Astrocyte (in vitro differentiated cells and primary cell): ENCODE results near the gene L1CAM. TPM values are rescaled to one million over a fixed set of nuclear protein-coding genes. Genes with fewer than 3 reads are reported as not detected.
"Not testable (repeated sequence)": the region's sequence is repeated elsewhere in the genome, so short reads cannot be mapped to it uniquely, and the experiment has no call there.

ENCODE experiments used
- DNase-seq: peaks from one replicate; pipeline ENCODE4 v3.0.0-alpha.2; 2010; ENCODE audit warnings: low read depth
- FAIRE-seq: peaks from 2 replicates; lab custom pipeline; 2011; peaks lifted over from hg19 to GRCh38; lab: Jason Lieb, UNC
- H2AFZ ChIP-seq: 2 replicates; pipeline ENCODE4 v1.6.0; 2012; ENCODE audit warnings: low read depth, low read length, inconsistent platforms
- H3K27ac ChIP-seq: 2 replicates; pipeline ENCODE4 v1.5.1; 2011; ENCODE audit warnings: low read depth, low read length, inconsistent platforms
- H3K27me3 ChIP-seq: 2 replicates; pipeline ENCODE4 v1.6.0; 2011; ENCODE audit warnings: low read length, inconsistent platforms; ENCODE audit not compliant: insufficient read depth
- H3K36me3 ChIP-seq: 2 replicates; pipeline ENCODE4 v1.5.1; 2011; ENCODE audit warnings: low read length, inconsistent platforms; ENCODE audit not compliant: insufficient read depth
- H3K4me1 ChIP-seq: 2 replicates; pipeline ENCODE4 v1.5.1; 2011; ENCODE audit warnings: low read length, inconsistent platforms; ENCODE audit not compliant: insufficient read depth
- H3K4me2 ChIP-seq: 2 replicates; pipeline ENCODE4 v1.6.0; 2012; ENCODE audit warnings: low read length, inconsistent platforms
- H3K4me3 ChIP-seq: 2 replicates; pipeline ENCODE4 v1.5.1; 2011; ENCODE audit warnings: low read depth, mild to moderate bottlenecking, low read length, inconsistent platforms; ENCODE audit not compliant: insufficient read depth
- H3K79me2 ChIP-seq: 2 replicates; pipeline ENCODE4 v1.6.0; 2012; ENCODE audit warnings: mild to moderate bottlenecking, low read length, inconsistent platforms; ENCODE audit not compliant: insufficient read depth
- H3K9ac ChIP-seq: 2 replicates; pipeline ENCODE4 v1.6.0; 2012; ENCODE audit warnings: mild to moderate bottlenecking, low read length, inconsistent platforms
- H3K9me3 ChIP-seq: 2 replicates; pipeline ENCODE4 v1.5.1; 2012; ENCODE audit warnings: low read depth, mild to moderate bottlenecking, low read length, inconsistent platforms; ENCODE audit not compliant: insufficient read depth
- H4K20me1 ChIP-seq: 2 replicates; pipeline ENCODE4 v1.6.0; 2012; ENCODE audit warnings: low read length, inconsistent platforms; ENCODE audit not compliant: insufficient read depth
- H3K27ac Mint-ChIP-seq: one replicate; pipeline ENCODE4 v1.8.0; 2021; ENCODE audit warnings: mild to moderate bottlenecking, mixed read lengths; ENCODE audit not compliant: unreplicated experiment
- H3K27me3 Mint-ChIP-seq: one replicate; pipeline ENCODE4 v1.8.0; 2021; ENCODE audit warnings: low read depth, mixed read lengths; ENCODE audit not compliant: unreplicated experiment
- H3K36me3 Mint-ChIP-seq: one replicate; pipeline ENCODE4 v1.8.0; 2021; ENCODE audit warnings: low read depth, mixed read lengths; ENCODE audit not compliant: unreplicated experiment
- H3K4me1 Mint-ChIP-seq: one replicate; pipeline ENCODE4 v1.8.0; 2021; ENCODE audit warnings: low read depth, mixed read lengths; ENCODE audit not compliant: unreplicated experiment
- H3K4me3 Mint-ChIP-seq: one replicate; pipeline ENCODE4 v1.8.0; 2021; ENCODE audit warnings: mild to moderate bottlenecking, moderate library complexity, mixed read lengths; ENCODE audit not compliant: unreplicated experiment
- H3K9me3 Mint-ChIP-seq: one replicate; pipeline ENCODE4 v1.8.0; 2021; ENCODE audit warnings: mild to moderate bottlenecking, mixed read lengths; ENCODE audit not compliant: unreplicated experiment
- EZH2 ChIP-seq: IDR thresholded peaks from 2 replicates; pipeline ENCODE4 v1.6.1; 2012; ENCODE audit warnings: mild to moderate bottlenecking, low read length, inconsistent platforms; ENCODE audit not compliant: insufficient read depth
- total RNA-seq: library from RNA; stranded (reverse); gene quantifications from 2 replicates; pipeline ENCODE4 v1.2.1, GENCODE V29; 2021
- TF ChIP-seq, protein P1 (sequence below): IDR thresholded peaks from 2 replicates; pipeline ENCODE4 v1.5.1; 2011; ENCODE audit warnings: low read depth, mild to moderate bottlenecking, inconsistent platforms, low read length, moderate library complexity; ENCODE audit not compliant: insufficient read depth

L1CAM gene
- total RNA-seq, 1 donor from 2014 or later, result 347 TPM

DNA sequence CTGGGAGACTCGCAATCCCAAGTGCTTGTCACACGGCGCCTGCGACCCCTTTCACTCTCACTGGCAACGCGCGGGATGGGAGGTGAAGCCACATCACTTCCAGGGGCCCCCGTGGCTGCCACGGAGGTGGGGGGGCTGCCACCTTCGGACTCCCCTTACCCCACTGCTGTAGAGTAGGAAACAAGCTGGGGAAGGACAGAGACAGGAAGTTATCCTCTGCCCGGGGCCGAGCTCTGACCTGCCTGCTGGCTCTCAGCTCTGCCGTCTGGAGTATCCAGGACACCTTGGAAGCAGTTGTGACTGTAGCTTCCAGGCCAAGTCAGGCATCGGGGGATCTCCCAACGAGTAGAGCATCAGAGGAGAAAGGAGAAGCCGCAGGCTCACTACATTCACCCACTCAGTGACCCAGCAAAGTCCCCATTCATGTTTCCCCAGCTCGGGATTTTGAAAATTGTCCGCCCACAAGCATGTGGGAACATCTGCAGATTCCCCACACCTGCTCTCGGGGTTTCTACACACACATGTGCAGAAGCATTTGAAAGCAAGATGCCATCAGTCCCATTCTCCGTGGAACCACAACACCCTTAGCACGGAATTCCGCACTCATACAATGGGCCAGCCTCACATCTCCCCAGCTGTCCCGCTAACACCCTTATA lies 66.5 kb downstream of the L1CAM start:
- Histone ChIP-seq H3K4me1 (no peaks in the 10 kb centered on the region), H3K4me2 (peak overlapping the region; percentile 78), H3K27ac (no peak overlapping the region), H4K20me1 (no peaks in the 10 kb centered on the region), H2AFZ (peak overlapping the region; percentile 69), H3K9ac (no peak overlapping the region), H3K27me3 (no peaks in the 10 kb centered on the region), H3K4me3 (peak overlapping the region; percentile 28), H3K36me3 (no peaks in the 10 kb centered on the region), H3K9me3 (no peaks in the 10 kb centered on the region), H3K79me2 (no peaks in the 10 kb centered on the region)
- FAIRE-seq, result no peak
- H3K36me3 Mint-ChIP-seq, result peaks cover 3% of the 10 kb centered on the region
- TF ChIP-seq, protein P1, sequence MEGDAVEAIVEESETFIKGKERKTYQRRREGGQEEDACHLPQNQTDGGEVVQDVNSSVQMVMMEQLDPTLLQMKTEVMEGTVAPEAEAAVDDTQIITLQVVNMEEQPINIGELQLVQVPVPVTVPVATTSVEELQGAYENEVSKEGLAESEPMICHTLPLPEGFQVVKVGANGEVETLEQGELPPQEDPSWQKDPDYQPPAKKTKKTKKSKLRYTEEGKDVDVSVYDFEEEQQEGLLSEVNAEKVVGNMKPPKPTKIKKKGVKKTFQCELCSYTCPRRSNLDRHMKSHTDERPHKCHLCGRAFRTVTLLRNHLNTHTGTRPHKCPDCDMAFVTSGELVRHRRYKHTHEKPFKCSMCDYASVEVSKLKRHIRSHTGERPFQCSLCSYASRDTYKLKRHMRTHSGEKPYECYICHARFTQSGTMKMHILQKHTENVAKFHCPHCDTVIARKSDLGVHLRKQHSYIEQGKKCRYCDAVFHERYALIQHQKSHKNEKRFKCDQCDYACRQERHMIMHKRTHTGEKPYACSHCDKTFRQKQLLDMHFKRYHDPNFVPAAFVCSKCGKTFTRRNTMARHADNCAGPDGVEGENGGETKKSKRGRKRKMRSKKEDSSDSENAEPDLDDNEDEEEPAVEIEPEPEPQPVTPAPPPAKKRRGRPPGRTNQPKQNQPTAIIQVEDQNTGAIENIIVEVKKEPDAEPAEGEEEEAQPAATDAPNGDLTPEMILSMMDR, result no peak
- peak; percentile 14 for TF ChIP-seq EZH2
- H3K27me3 Mint-ChIP-seq, result peaks cover 5% of the 10 kb centered on the region
- no peaks in the 10 kb centered on the region for H3K9me3 Mint-ChIP-seq
- no peak for DNase-seq
- H3K4me1 Mint-ChIP-seq, result no peaks in the 10 kb centered on the region
- no peak overlapping the region for H3K27ac Mint-ChIP-seq
- no peak overlapping the region for H3K4me3 Mint-ChIP-seq

DNA sequence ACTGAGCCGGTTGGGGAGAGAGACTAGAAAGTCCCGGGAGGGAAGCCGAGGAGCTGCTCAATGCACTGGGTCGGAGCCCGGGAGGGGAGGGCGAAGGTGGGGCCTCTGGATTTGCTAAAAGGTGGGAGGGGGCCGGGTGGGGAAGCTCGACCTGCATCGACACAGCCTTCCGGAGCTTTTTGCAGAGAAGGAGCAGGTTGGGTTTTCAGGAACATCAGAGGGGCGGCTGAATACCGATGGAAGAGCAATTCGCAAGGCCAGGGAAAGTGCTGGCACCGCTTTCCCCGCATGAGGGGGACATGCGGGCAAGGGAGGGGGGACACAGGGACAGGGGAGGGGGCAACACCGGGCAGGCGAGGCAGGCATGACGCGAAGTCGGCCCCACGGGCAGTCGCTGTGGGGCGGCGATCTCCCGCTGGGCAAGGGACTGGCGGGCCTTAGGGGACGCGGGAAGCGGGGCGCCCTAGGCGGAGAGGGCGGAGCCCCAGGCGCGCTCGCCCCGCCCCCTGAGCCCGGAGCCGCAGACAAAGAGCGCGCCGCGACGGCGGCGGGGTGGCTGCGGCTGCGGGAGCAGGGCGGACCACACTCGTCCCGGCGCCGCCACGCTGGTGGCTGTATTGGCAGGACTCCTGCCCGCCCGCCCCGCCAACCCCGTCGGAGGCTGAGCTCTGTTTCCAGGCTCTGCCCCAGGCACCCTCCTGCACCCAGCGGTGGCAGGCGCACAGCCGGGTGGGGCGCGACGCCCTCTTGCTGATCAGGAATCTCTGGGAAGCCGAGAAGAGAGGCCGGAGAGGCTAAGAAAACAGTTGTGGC lies 67.2 kb downstream of the L1CAM start:
- H3K79me2 ChIP-seq, result no peaks in the 10 kb centered on the region
- H3K4me3 ChIP-seq, result peak overlapping the region; percentile 28
- DNase-seq (no peak), FAIRE-seq (no peak)
- Mint-ChIP-seq H3K36me3 (peaks cover 3% of the 10 kb centered on the region), H3K27me3 (no peaks in the 10 kb centered on the region), H3K4me3 (no peak overlapping the region), H3K9me3 (no peaks in the 10 kb centered on the region), H3K27ac (no peak overlapping the region), H3K4me1 (no peaks in the 10 kb centered on the region)
- no peak overlapping the region for H3K9ac ChIP-seq
- peak overlapping the region; percentile 78 for H3K4me2 ChIP-seq
- no peaks in the 10 kb centered on the region for H3K9me3 ChIP-seq
- no peaks in the 10 kb centered on the region for H3K36me3 ChIP-seq
- H4K20me1 ChIP-seq, result no peaks in the 10 kb centered on the region
- no peaks in the 10 kb centered on the region for H3K4me1 ChIP-seq
- H3K27me3 ChIP-seq, result no peaks in the 10 kb centered on the region
- TF ChIP-seq, protein P1, result no peak
- TF ChIP-seq EZH2, result peak; percentile 50
- no peak overlapping the region for H3K27ac ChIP-seq
- peak overlapping the region; percentile 69 for H2AFZ ChIP-seq

DNA sequence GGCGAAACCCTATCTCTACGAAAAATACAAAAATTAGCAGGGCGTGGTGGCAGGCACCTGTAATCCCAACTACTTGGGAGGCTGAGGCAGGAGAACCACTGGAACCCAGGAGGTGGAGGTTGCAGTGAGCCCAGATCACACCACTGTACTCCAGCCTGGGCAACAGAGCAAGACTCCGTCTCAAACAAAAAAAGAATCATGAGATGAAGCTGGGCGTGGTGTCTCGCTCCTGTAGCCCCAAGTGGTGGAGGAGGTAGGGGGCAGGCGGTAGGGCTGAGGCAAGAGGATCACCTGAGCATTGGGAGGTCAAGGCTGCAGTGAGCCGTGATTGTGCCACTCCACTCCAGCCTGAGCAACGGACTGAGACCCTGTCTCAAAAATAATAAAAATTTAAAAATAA lies 67.9 kb downstream of the L1CAM start:
- not testable (repeated sequence) for H2AFZ ChIP-seq, H4K20me1 ChIP-seq, FAIRE-seq, H3K27ac ChIP-seq, DNase-seq, H3K27ac Mint-ChIP-seq, H3K4me1 ChIP-seq, H3K4me2 ChIP-seq, H3K9me3 Mint-ChIP-seq, H3K79me2 ChIP-seq, H3K36me3 Mint-ChIP-seq, H3K4me3 ChIP-seq, H3K4me1 Mint-ChIP-seq, H3K9ac ChIP-seq, H3K27me3 Mint-ChIP-seq, H3K9me3 ChIP-seq, H3K36me3 ChIP-seq, H3K27me3 ChIP-seq, H3K4me3 Mint-ChIP-seq
